Right atrium auricular region (tissue), 2 donors: ENCODE data around the gene TOP2B. TPM values are rescaled to one million over a fixed set of nuclear protein-coding genes. Genes with fewer than 3 reads are reported as not detected.

Experiments used
- DNase-seq: peaks from one replicate; pipeline ENCODE4 v3.0.0-alpha.2; 2019; ENCODE audit warnings: low spot score
- H3K27ac ChIP-seq, 2 donors: fragments of 200-600 bp; sonication (generic); 1 replicate in 1 of 2; 2 replicates in 1 of 2; pipeline ENCODE4 v1.5.1; 2016 to 2019
- H3K27me3 ChIP-seq, 2 donors: fragments of 200-600 bp; sonication (generic); one replicate each; pipeline versions ENCODE4 v1.5.1 to v1.6.0; 2017 to 2019
- H3K36me3 ChIP-seq: fragments of 200-600 bp; sonication (generic); one replicate; pipeline ENCODE4 v1.5.1; 2016
- H3K4me1 ChIP-seq, 2 donors: fragments of 200-600 bp; sonication (generic); one replicate each; pipeline versions ENCODE4 v1.5.1 to v1.6.0; 2017 to 2019
- H3K4me3 ChIP-seq, 2 donors: fragments of 200-600 bp; sonication (generic); 1 replicate in 1 of 2; 2 replicates in 1 of 2; pipeline ENCODE4 v1.5.1; 2017 to 2019; ENCODE audit warnings: mild to moderate bottlenecking in 1 of 2, moderate library complexity in 1 of 2
- H3K9me3 ChIP-seq, 2 donors: fragments of 200-600 bp; sonication (generic); one replicate each; pipeline ENCODE4 v1.5.1; 2019
- CTCF ChIP-seq, 2 donors: fragments of 200-600 bp; sonication (generic); IDR thresholded peaks; one replicate each; pipeline ENCODE4 v1.5.1; 2019; ENCODE audit warnings: antibody characterized with exemption in 2 of 2
- total RNA-seq, 2 donors: library from RNA; depleted of rRNA; stranded (reverse); fragments of >200 nt; gene quantifications; one replicate each; pipeline ENCODE4 v1.1.0, GENCODE V29; 2016

Gene TOP2B
- total RNA-seq, 2 donors from 2014 or later = 67.2 to 91.4 TPM

GRCh38 chr3:25652921-25653320 is 11.8 kb downstream of the TOP2B start:
- Histone ChIP-seq H3K27me3 (no peaks in the 10 kb centered on the region), H3K9me3 (peaks cover 9 to 21% of the 10 kb centered on the region in 2 donors), H3K4me1 (peaks cover 0 to 25% of the 10 kb centered on the region in 2 donors), H3K36me3 (no peaks in the 10 kb centered on the region), H3K4me3 (no peak overlapping the region), H3K27ac (no peak overlapping the region)
- no peak for TF ChIP-seq CTCF (IDR thresholded peaks at IDR 0.05)
- no peak for DNase-seq

DNA sequence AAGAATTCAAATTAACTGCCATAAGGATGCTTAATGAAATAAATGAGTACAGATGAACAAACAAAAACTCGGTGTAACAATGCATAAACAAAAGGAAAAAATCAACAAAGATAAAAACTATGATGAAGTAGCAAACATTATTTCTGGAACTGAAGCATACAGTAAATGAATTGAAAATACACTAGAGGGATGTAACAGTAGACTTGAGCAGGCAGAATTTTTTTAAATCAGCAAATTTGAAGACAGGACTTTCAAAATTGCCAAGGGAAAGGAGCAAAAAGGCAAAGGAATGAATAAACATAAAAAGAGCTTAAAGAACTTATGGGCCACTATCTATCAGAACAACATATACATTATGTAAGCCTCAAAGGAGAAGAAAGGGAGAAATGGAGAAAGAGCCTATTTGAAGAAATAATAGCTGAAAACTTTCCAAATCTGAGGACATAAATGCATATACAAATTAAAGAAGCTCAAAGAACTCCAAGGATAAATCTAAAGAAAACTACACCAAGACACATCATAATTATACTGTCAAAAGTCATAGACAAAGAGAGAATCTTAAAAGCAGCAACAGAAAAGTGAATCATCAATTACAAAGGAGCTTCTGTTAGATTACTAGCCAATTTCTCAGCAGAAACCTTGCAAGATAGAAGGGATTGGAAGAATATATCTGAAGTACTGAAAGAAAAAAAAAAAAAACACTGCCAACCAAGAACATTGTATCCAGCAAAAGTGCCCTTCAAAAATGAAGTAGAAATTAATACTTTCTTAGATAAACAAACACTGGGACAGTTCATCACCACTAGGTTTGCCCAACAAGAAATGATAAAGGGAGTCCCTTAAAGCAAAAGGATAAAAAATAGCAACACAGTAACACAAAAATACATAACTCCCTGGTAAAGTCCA is 15.5 kb downstream of the TOP2B start:
- H3K36me3 ChIP-seq = no peaks in the 10 kb centered on the region
- peaks cover 9 to 21% of the 10 kb centered on the region in 2 donors for H3K9me3 ChIP-seq
- H3K4me1 ChIP-seq = peaks cover 0 to 16% of the 10 kb centered on the region in 2 donors
- no peak for TF ChIP-seq CTCF (IDR thresholded peaks at IDR 0.05)
- no peak for DNase-seq
- no peaks in the 10 kb centered on the region for H3K27me3 ChIP-seq
- no peak overlapping the region for H3K27ac ChIP-seq
- no peak overlapping the region for H3K4me3 ChIP-seq

GRCh38 chr3:25648107-25648535 is 16.6 kb downstream of the TOP2B start:
- H3K4me1 ChIP-seq = peaks cover 0 to 15% of the 10 kb centered on the region in 2 donors
- no peak overlapping the region for H3K4me3 ChIP-seq
- peak; percentile 69 to 90 for TF ChIP-seq CTCF (IDR thresholded peaks at IDR 0.05)
- no peaks in the 10 kb centered on the region for H3K36me3 ChIP-seq
- no peaks in the 10 kb centered on the region for H3K27me3 ChIP-seq
- no peak overlapping the region for H3K27ac ChIP-seq
- peak; percentile 74 for DNase-seq
- peaks cover 9 to 21% of the 10 kb centered on the region in 2 donors for H3K9me3 ChIP-seq

- Histone ChIP-seq H3K4me3 (no peak overlapping the region), H3K36me3 (peaks cover 46% of the 10 kb centered on the region), H3K9me3 (no peaks in the 10 kb centered on the region)
Measured at GRCh38 chr3:25635038-25635437, 29.7 kb downstream of the TOP2B start.

DNA sequence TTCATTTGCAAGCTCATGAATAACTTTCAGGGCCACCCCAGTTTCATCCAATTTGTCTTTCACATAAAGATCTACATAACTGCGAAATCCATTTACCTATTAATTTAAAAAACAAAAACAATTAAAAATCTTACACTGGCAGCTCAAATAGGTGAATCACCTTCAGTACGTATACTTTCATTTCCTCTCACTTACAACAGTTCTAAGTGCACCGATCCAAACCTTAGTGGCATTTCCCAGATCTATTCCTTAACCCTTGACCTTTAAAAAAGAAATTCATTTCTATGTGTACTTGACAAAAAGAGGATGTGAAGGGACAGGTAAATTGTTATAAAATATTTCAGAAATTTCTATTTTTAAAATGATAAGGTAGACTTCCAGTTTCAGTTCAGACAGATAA is 30.8 kb downstream of the TOP2B start:
- no peaks in the 10 kb centered on the region for H3K4me1 ChIP-seq
- no peak for DNase-seq
- no peak for TF ChIP-seq CTCF (IDR thresholded peaks at IDR 0.05)
- no peaks in the 10 kb centered on the region for H3K9me3 ChIP-seq
- no peak overlapping the region for H3K4me3 ChIP-seq
- no peaks in the 10 kb centered on the region for H3K27me3 ChIP-seq
- H3K36me3 ChIP-seq = peaks cover 55% of the 10 kb centered on the region
- H3K27ac ChIP-seq = no peak overlapping the region

More at GRCh38 chr3:25635038-25635437, 29.7 kb downstream of the TOP2B start:
- no peak overlapping the region for H3K27ac ChIP-seq
- no peaks in the 10 kb centered on the region for H3K4me1 ChIP-seq
- no peak for DNase-seq
- no peaks in the 10 kb centered on the region for H3K27me3 ChIP-seq
- no peak for TF ChIP-seq CTCF (IDR thresholded peaks at IDR 0.05)
